GM18867 (cell line): ENCODE data around the gene TTC33.
"Not testable (repeated sequence)": the region's sequence is repeated elsewhere in the genome, so short reads cannot be mapped to it uniquely, and the experiment has no call there.

ENCODE experiments used
- ATAC-seq: cut with Tn5 transposase; IDR thresholded peaks from one replicate; pipeline ENCODE4 v1.9.1; 2021; ENCODE audit warnings: mild to moderate bottlenecking, moderate library complexity; ENCODE audit not compliant: unreplicated experiment

Gene TTC33

GRCh38 chr5:40656091-40656490 is 99.7 kb downstream of the TTC33 start:
- ATAC-seq = not testable (repeated sequence)

GRCh38 chr5:40655138-40655537 is 100.6 kb downstream of the TTC33 start:
- no peak for ATAC-seq

- ATAC-seq = no peak
These were observed 101.3 kb downstream of the TTC33 start for GRCh38 chr5:40654377-40654991.

GRCh38 chr5:40653221-40654022 is 102.3 kb downstream of the TTC33 start:
- no peak for ATAC-seq

- ATAC-seq = no peak
These were observed 103.1 kb downstream of the TTC33 start for GRCh38 chr5:40652441-40653220.

GRCh38 chr5:40651201-40651600 is 104.6 kb downstream of the TTC33 start:
- ATAC-seq = no peak

GRCh38 chr5:40649463-40650030 is 106.2 kb downstream of the TTC33 start:
- no peak for ATAC-seq

- no peak for ATAC-seq
These were observed 107.6 kb downstream of the TTC33 start for GRCh38 chr5:40648150-40648549.

GRCh38 chr5:40646266-40646665 is 109.5 kb downstream of the TTC33 start:
- ATAC-seq = no peak

GRCh38 chr5:40639531-40639930 is 116.2 kb downstream of the TTC33 start:
- not testable (repeated sequence) for ATAC-seq

- ATAC-seq = no peak
These were observed 121.2 kb downstream of the TTC33 start for GRCh38 chr5:40634593-40634992.

- ATAC-seq = no peak
These were observed 121.6 kb downstream of the TTC33 start for GRCh38 chr5:40634154-40634553.

GRCh38 chr5:40631236-40631635 is 124.5 kb downstream of the TTC33 start:
- ATAC-seq = no peak

- ATAC-seq = no peak
These were observed 125.6 kb downstream of the TTC33 start for GRCh38 chr5:40630126-40630525.

- ATAC-seq = no peak
These were observed 127.4 kb downstream of the TTC33 start for GRCh38 chr5:40628407-40628806.

GRCh38 chr5:40627706-40628105 is 128.1 kb downstream of the TTC33 start:
- no peak for ATAC-seq

- ATAC-seq = no peak
These were observed 129.0 kb downstream of the TTC33 start for GRCh38 chr5:40626801-40627200.

- no peak for ATAC-seq
These were observed 132.0 kb downstream of the TTC33 start for GRCh38 chr5:40623480-40624420.

GRCh38 chr5:40622463-40623252 is 133.1 kb downstream of the TTC33 start:
- ATAC-seq = no peak
